ENCODE results near the gene MVB12B. TPM values are rescaled to one million over a fixed set of nuclear protein-coding genes. Genes with fewer than 3 reads are reported as not detected.

MVB12B gene
- total and polyA plus RNA-seq, 2 of the 13 experiments (the other 11 are each of a cell fraction or from before 2014, with no cell fraction given) = 12.1 to 30.1 TPM

DNA sequence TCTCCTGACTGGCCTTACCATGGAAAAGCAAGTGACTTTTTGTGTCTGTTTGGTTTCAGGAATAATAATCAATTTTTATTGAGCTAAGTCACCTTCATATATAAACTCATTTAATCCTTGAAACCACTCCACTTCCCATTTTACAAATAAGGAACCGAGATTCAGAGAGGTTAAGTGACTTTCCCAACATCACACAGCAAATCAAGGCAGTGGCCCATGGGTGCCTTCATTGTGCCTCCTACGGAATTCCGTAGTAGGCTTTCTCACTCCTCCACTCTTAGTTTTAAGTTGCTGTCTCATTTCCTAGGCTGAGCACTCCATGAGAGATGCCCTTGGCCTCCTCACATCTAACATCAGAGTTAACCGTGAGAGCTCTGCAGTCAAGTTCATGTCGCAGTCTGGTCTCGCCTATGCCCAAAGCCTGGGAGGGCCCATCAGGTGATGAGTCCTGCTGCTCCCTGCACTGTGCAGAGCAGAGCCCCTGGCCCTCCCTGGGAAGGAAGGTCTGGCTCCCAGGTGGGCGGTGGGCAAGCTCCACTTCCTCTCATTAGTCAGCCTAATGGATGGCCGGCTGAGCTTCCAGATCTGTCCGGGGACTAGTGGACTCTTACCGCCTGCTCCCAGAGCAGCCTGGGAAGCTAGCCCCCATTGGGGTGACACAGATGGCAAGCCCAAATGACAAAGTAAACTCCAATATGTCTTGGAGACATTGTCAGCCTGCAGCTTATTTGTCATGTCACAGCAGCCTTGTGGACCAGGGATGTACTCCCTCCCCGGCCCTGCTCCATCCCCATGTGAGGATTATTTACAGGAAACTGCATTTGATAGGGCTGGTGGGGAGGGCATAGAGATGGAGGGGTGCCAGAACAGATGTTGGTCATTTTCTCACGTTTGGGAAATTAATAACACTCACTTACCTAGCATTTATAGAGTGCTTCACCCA lies 123.4 kb downstream of the MVB12B start:
- H3K27me3 ChIP-seq (ENCODE audit: control insufficient read depth in 1 of 2, insufficient read depth in 2 of 2, low read length in 2 of 2) = no peaks in the 10 kb centered on the region
- peaks cover 22 to 41% of the 10 kb centered on the region in 2 experiments for H3K36me3 ChIP-seq (replicated peaks in 1 of 2; ENCODE audit: control insufficient read depth in 1 of 2, insufficient read depth in 2 of 2, low read length in 2 of 2)
- no TSS peak for BruUV-seq (replicated peaks)
- no peak overlapping the region for H3K4me2 ChIP-seq (ENCODE audit: low read depth, low read length)
- DNase-seq (ENCODE audit: low spot score) = no peak
- no peaks in the 10 kb centered on the region for H3K79me2 ChIP-seq (ENCODE audit: insufficient read depth, low read length)
- ChIA-PET POLR2A (no interaction called here), CTCF (ENCODE audit: low intra/inter-chr PET ratio, low total read pairs) (no interaction called here)
- intact Hi-C loops (cut with micrococcal nuclease; ENCODE audit: unreplicated experiment) = no loop called here
- H3K4me1 ChIP-seq (ENCODE audit: insufficient read depth, low read length) = no peaks in the 10 kb centered on the region
- no peak for FAIRE-seq
- no peak for ATAC-seq
- no peak overlapping the region for H2AFZ ChIP-seq (ENCODE audit: low read length)
- in situ Hi-C loops (cut with HindIII; ENCODE audit: extremely low pct_ligation_motif_present, low pct_unique_long_range_greater_than_20kb) = no loop called here
- H4K20me1 ChIP-seq (ENCODE audit: insufficient read depth, low read length) = no peaks in the 10 kb centered on the region
- H3K9ac ChIP-seq (ENCODE audit: insufficient read depth, low read depth, low read length) = no peak overlapping the region
- H3K27ac ChIP-seq (ENCODE audit: extremely low read length, insufficient read depth, low read length) = no peak overlapping the region
- 97% methylated on average over 10 of the region's 12 CpGs for WGBS (ENCODE audit: low lambda C conversion rate)
- no peaks in the 10 kb centered on the region for H3K9me3 ChIP-seq (ENCODE audit: low read length)
- H3K4me3 ChIP-seq (replicated peaks in 1 of 3; ENCODE audit: insufficient read depth in 1 of 3, low read depth in 2 of 3, low read length in 3 of 3) = no peak overlapping the region
- TF ChIP-seq ZNF768 (CRISPR knock-in tag; IDR thresholded peaks at IDR 0.05) = peak; percentile 69; the same call in 1 of the 2 replicates
- no peak for TF ChIP-seq AHR (CRISPR knock-in tag; IDR thresholded peaks at IDR 0.05)

GRCh38 chr9:126450668-126451205 lies 124.1 kb downstream of the MVB12B start:
- ATAC-seq = no peak
- WGBS (ENCODE audit: low lambda C conversion rate) = 100% methylated on average over 4 of the region's 6 CpGs

More at GRCh38 chr9:126450668-126451205, 124.1 kb downstream of the MVB12B start:
- H3K36me3 ChIP-seq (replicated peaks in 1 of 2; ENCODE audit: control insufficient read depth in 1 of 2, insufficient read depth in 2 of 2, low read length in 2 of 2) = peaks cover 22 to 41% of the 10 kb centered on the region in 2 experiments
- intact Hi-C loops (cut with micrococcal nuclease; ENCODE audit: unreplicated experiment) (no loop called here), in situ Hi-C loops (cut with HindIII; ENCODE audit: extremely low pct_ligation_motif_present, low pct_unique_long_range_greater_than_20kb) (no loop called here)
- H4K20me1 ChIP-seq (ENCODE audit: insufficient read depth, low read length) = no peaks in the 10 kb centered on the region
- no peak for TF ChIP-seq TIGD3 (CRISPR knock-in tag; IDR thresholded peaks at IDR 0.05; ENCODE audit: borderline replicate concordance)
- TF ChIP-seq, protein P1, sequence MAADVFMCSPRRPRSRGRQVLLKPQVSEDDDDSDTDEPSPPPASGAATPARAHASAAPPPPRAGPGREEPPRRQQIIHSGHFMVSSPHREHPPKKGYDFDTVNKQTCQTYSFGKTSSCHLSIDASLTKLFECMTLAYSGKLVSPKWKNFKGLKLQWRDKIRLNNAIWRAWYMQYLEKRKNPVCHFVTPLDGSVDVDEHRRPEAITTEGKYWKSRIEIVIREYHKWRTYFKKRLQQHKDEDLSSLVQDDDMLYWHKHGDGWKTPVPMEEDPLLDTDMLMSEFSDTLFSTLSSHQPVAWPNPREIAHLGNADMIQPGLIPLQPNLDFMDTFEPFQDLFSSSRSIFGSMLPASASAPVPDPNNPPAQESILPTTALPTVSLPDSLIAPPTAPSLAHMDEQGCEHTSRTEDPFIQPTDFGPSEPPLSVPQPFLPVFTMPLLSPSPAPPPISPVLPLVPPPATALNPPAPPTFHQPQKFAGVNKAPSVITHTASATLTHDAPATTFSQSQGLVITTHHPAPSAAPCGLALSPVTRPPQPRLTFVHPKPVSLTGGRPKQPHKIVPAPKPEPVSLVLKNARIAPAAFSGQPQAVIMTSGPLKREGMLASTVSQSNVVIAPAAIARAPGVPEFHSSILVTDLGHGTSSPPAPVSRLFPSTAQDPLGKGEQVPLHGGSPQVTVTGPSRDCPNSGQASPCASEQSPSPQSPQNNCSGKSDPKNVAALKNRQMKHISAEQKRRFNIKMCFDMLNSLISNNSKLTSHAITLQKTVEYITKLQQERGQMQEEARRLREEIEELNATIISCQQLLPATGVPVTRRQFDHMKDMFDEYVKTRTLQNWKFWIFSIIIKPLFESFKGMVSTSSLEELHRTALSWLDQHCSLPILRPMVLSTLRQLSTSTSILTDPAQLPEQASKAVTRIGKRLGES (CRISPR knock-in tag; IDR thresholded peaks at IDR 0.05; ENCODE audit: borderline replicate concordance) = no peak
- TF ChIP-seq NKX3-1 (CRISPR knock-in tag; IDR thresholded peaks at IDR 0.05) = no peak
- no peak for TF ChIP-seq SETDB1 (CRISPR knock-in tag; IDR thresholded peaks at IDR 0.05; ENCODE audit: borderline replicate concordance)
- TF ChIP-seq ZNF207 (IDR thresholded peaks at IDR 0.05; ENCODE audit: borderline replicate concordance) = no peak
- TF ChIP-seq ZBTB46 (CRISPR knock-in tag; IDR thresholded peaks at IDR 0.05; ENCODE audit: borderline replicate concordance) = no peak
- ChIA-PET CTCF (ENCODE audit: low intra/inter-chr PET ratio, low total read pairs) (no interaction called here), POLR2A (no interaction called here)
- H3K27ac ChIP-seq (ENCODE audit: extremely low read length, insufficient read depth, low read length) = no peak overlapping the region
- H3K4me2 ChIP-seq (ENCODE audit: low read depth, low read length) = no peak overlapping the region
- FAIRE-seq (no peak), DNase-seq (ENCODE audit: low spot score) (no peak)
- H3K4me1 ChIP-seq (ENCODE audit: insufficient read depth, low read length) = no peaks in the 10 kb centered on the region
- no peaks in the 10 kb centered on the region for H3K79me2 ChIP-seq (ENCODE audit: insufficient read depth, low read length)
- H2AFZ ChIP-seq (ENCODE audit: low read length) = no peak overlapping the region
- no TSS peak for BruUV-seq (replicated peaks)
- H3K9me3 ChIP-seq (ENCODE audit: low read length) = no peaks in the 10 kb centered on the region
- no peak overlapping the region for H3K4me3 ChIP-seq (replicated peaks in 1 of 3; ENCODE audit: insufficient read depth in 1 of 3, low read depth in 2 of 3, low read length in 3 of 3)
- H3K9ac ChIP-seq (ENCODE audit: insufficient read depth, low read depth, low read length) = no peak overlapping the region
- no peaks in the 10 kb centered on the region for H3K27me3 ChIP-seq (ENCODE audit: control insufficient read depth in 1 of 2, insufficient read depth in 2 of 2, low read length in 2 of 2)
